Lung (tissue), 12 donors: Measurements from ENCODE around the gene RANBP17. TPM values are rescaled to one million over a fixed set of nuclear protein-coding genes. Genes with fewer than 3 reads are reported as not detected.

ENCODE experiments used
- ATAC-seq: fragments of 200-7000 bp; cut with Tn5 transposase; one replicate; pipeline ENCODE4 v1.9.1; 2020; ENCODE audit warnings: moderate number of reproducible peaks; ENCODE audit not compliant: insufficient read depth, low FRiP score
- DNase-seq, 3 donors: peaks; one replicate each; pipeline ENCODE4 v3.0.0-alpha.2; 2013 to 2017
- H3K27ac ChIP-seq, 2 donors: one replicate each; pipeline ENCODE4 v1.5.1; 2013; ENCODE audit warnings: mild to moderate bottlenecking in 2 of 2, moderate library complexity in 2 of 2, control low read depth in 1 of 2, inconsistent platforms in 1 of 2, low read depth in 1 of 2, low read length in 1 of 2
- H3K27me3 ChIP-seq, 3 donors: one replicate each; pipeline ENCODE4 v1.5.1; 2013; ENCODE audit warnings: low read length in 2 of 3; ENCODE audit not compliant: control insufficient read depth in 3 of 3, insufficient read depth in 3 of 3
- H3K36me3 ChIP-seq, 4 donors: one replicate each; pipeline ENCODE4 v1.5.1; 2013; ENCODE audit warnings: low read length in 4 of 4, mild to moderate bottlenecking in 1 of 4, moderate library complexity in 1 of 4; ENCODE audit not compliant: control insufficient read depth in 4 of 4, insufficient read depth in 4 of 4
- H3K4me1 ChIP-seq, 5 donors: one replicate each; pipeline ENCODE4 v1.5.1; 2013; ENCODE audit warnings: low read length in 5 of 5, mild to moderate bottlenecking in 2 of 5, moderate library complexity in 1 of 5; ENCODE audit not compliant: control insufficient read depth in 5 of 5, insufficient read depth in 5 of 5
- H3K4me3 ChIP-seq: one replicate; pipeline ENCODE4 v1.5.1; 2013; ENCODE audit warnings: mild to moderate bottlenecking, control low read depth, moderate library complexity
- H3K9ac ChIP-seq, 2 donors: one replicate each; pipeline ENCODE4 v1.5.1; 2013; ENCODE audit warnings: low read length in 2 of 2, control low read depth in 1 of 2; ENCODE audit not compliant: insufficient read depth in 1 of 2
- H3K9me3 ChIP-seq, 4 donors: one replicate each; pipeline ENCODE4 v1.5.1; 2013; ENCODE audit warnings: low read length in 3 of 4, mild to moderate bottlenecking in 1 of 4, moderate library complexity in 1 of 4; ENCODE audit not compliant: control insufficient read depth in 4 of 4, insufficient read depth in 3 of 4
- WGBS, 2 donors: extraction: QIAGEN DNeasy Blood & Tissue Kit; methylation state at CpG; one replicate each; pipeline ENCODE4 v1.1.7; 2013; 5-methylcytosine and 5-hydroxymethylcytosine counted together
- polyA plus RNA-seq, 2 donors: library from polyadenylated mRNA; stranded (reverse); fragments of 200-250 nt; gene quantifications; one replicate each; pipeline ENCODE4 v1.2.1, GENCODE V29; 2013
- total RNA-seq, 2 donors: library from RNA; depleted of rRNA in 1 of 2; stranded (reverse); fragments of >200 nt in 1 of 2; gene quantifications; one replicate each; pipeline ENCODE4 v1.2.1, GENCODE V29; 2014 to 2021
- TF ChIP-seq, protein P1 (sequence below): IDR thresholded peaks from 2 replicates; pipeline ENCODE4 v1.5.1; 2012; ENCODE audit warnings: mild to moderate bottlenecking; ENCODE audit errors: control extremely low read depth, extremely low read depth
- donor health status: control.
- donor health status: control.
- donor health status: Bipolar disorder and iron deficiency.
- donor health status: healthy.
- donor health status: DM: yes; HTN: yes; CAD: no.

The RANBP17 gene
- total and polyA plus RNA-seq, 4 donors, result 1.8 to 130 (median 11.0) TPM

DNA sequence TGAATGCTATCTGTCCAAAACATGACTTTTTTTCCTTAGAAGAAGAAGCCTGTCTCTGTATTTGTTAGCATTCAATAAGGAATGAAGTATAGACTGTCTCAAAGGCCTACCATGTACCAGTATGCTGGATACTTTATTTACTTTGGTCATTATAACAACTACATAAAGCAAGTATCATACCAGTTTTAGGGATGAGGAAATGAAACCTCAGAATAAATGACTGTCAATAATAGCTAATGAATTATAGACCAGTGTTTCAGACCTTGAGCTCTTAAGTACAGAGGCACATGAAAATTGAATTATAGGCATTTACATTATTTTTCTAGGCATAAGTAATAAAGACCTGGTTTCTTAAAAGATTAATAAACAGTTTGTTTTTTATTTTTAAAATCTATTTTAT lies 280.8 kb downstream of the RANBP17 start:
- Histone ChIP-seq H3K27me3 (no peaks in the 10 kb centered on the region), H3K4me1 (no peaks in the 10 kb centered on the region), H3K36me3 (no peaks in the 10 kb centered on the region), H3K9me3 (no peaks in the 10 kb centered on the region), H3K4me3 (no peak overlapping the region), H3K9ac (no peak overlapping the region), H3K27ac (no peak overlapping the region)
- DNase-seq, result no peak
- TF ChIP-seq, protein P1, sequence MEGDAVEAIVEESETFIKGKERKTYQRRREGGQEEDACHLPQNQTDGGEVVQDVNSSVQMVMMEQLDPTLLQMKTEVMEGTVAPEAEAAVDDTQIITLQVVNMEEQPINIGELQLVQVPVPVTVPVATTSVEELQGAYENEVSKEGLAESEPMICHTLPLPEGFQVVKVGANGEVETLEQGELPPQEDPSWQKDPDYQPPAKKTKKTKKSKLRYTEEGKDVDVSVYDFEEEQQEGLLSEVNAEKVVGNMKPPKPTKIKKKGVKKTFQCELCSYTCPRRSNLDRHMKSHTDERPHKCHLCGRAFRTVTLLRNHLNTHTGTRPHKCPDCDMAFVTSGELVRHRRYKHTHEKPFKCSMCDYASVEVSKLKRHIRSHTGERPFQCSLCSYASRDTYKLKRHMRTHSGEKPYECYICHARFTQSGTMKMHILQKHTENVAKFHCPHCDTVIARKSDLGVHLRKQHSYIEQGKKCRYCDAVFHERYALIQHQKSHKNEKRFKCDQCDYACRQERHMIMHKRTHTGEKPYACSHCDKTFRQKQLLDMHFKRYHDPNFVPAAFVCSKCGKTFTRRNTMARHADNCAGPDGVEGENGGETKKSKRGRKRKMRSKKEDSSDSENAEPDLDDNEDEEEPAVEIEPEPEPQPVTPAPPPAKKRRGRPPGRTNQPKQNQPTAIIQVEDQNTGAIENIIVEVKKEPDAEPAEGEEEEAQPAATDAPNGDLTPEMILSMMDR, result no peak
- no peak for ATAC-seq

DNA sequence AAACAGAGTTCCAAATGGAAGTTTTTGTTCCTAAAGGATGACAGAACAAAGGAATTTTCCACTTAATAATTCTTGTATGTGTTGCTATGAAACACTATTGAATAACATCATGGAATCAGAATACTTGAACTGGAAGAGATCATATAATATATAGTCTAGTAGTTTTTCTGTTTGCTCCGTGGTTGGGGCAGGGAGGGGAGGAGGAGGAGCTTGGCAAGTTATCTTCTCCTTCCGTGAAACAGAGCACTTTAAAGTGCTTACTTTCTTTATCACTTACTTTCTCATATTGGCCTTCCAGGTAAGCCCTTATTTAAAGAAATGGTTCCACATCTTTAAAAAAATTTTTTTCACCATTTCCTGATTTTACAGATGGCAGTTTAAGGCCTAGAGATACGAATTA lies 281.4 kb downstream of the RANBP17 start:
- H3K36me3 ChIP-seq, result no peaks in the 10 kb centered on the region
- H3K9ac ChIP-seq, result no peak overlapping the region
- H3K4me3 ChIP-seq, result no peak overlapping the region
- no peak for ATAC-seq
- no peaks in the 10 kb centered on the region for H3K9me3 ChIP-seq
- TF ChIP-seq, protein P1, result no peak
- no peaks in the 10 kb centered on the region for H3K4me1 ChIP-seq
- WGBS, 2 donors, result 55 to 73% methylated on average over 3 of the region's 3 CpGs
- DNase-seq, result no peak
- no peaks in the 10 kb centered on the region for H3K27me3 ChIP-seq
- no peak overlapping the region for H3K27ac ChIP-seq

DNA sequence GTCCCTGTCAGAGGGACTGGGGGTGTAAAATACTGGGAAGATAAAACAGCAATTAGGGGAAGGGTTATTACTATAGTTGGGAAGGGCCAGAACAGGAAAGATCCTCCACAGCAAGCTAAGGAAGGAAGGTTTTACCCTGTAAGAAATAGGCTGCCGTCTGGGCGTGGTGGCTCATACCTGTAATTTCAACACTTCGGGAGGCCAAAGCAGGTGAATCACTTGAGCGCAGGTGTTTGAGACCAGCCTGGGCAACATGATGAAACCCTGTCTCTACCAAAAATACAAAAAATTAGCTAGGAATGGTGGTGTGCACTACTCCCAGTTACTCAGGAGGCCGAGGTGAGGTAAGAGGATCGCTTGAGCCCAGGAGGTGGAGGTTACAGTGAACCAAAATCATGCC lies 282.1 kb downstream of the RANBP17 start:
- Histone ChIP-seq H3K9me3 (no peaks in the 10 kb centered on the region), H3K4me3 (no peak overlapping the region), H3K27ac (no peak overlapping the region), H3K27me3 (no peaks in the 10 kb centered on the region), H3K36me3 (no peaks in the 10 kb centered on the region), H3K4me1 (no peaks in the 10 kb centered on the region), H3K9ac (no peak overlapping the region)
- TF ChIP-seq, protein P1, result no peak
- ATAC-seq, result no peak
- DNase-seq, result no peak
- 88 to 97% methylated on average over 6 of the region's 6 CpGs for WGBS, 2 donors

DNA sequence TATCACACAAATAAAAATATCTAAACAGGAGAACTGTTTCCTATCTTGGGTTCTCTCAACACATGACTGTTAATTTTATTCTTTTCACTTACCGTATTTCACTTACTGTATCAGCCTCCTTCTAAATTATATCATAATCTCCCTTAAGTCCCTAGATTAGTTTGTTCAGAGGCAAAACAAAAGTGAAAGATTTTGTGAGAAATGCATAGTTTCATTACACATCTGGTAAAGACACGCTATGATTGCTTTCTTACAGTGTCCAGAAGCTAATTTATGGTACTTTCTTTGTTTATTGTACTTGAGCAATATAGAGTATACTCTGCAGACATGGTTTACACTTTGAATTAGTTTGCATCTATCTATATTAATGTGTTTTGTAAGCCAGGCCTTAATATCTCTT lies 287.5 kb downstream of the RANBP17 start:
- TF ChIP-seq, protein P1, result no peak
- 76 to 90% methylated on average over 2 of the region's 2 CpGs for WGBS, 2 donors

More for the DNA sequence above, 287.5 kb downstream of the RANBP17 start:
- DNase-seq (no peak), ATAC-seq (no peak)
- Histone ChIP-seq H3K9me3 (no peaks in the 10 kb centered on the region), H3K4me3 (no peak overlapping the region), H3K4me1 (no peaks in the 10 kb centered on the region), H3K27me3 (no peaks in the 10 kb centered on the region), H3K36me3 (no peaks in the 10 kb centered on the region), H3K27ac (no peak overlapping the region), H3K9ac (no peak overlapping the region)
